NOMO-1 (cell line): ENCODE data around the gene FGL2.
"Not testable (repeated sequence)": the region's sequence is repeated elsewhere in the genome, so short reads cannot be mapped to it uniquely, and the experiment has no call there.

Source experiments
- DNase-seq, 2 experiments: peaks; one replicate each; lab custom pipeline; 2025; ENCODE audit not compliant: unreplicated experiment in 2 of 2; lab: John Stamatoyannopoulos, UW

FGL2 gene

DNA sequence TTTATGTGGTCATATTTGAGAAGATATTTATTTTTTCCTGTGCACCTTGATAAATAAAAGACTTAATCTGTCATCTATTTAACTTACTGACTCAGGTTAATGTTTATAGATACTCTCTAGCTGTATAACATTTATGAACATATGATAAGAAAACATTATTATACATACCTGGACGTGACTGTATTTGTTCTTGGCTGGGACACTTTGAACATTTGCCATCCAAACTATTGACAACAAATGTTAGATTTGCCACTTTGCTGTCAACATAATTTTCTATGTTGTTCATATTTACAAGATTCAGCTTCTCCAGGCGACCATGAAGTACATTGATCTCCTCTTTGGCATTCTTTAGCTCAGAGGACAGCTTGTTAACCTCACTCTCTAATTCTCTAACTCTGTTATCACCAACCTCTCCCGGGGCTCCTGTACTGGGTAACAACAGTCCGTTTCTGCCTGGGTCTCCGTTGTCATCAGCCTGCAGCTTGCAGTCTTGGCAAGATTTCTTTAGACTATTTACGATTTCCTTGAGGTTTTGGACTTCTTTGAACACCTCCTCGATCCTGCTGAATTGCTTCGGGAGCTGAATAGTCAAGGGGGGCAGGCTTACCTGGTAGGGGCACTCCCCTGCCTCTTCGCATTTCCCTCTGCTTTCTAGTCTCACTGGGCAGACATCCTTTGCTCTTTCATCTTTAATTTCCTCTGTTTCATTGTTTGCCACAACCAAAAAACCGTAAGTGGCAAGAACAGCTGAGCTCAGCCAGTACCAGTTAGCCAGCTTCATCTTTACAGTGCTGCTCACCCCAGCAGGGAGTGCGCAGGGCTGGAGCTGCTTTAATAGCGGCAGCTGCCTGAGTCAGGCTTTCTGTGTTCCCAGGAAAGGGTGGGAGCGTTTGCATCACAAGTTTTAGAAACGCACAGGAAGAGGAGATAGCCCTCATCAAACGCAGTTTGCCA lies at the start of gene FGL2:
Gene FGL2 (minus strand): TSS at position 807 of the 954 bp plus-strand sequence. CDS start 26 bp downstream, at position 781.
- peak; percentile 49 to 61 for DNase-seq

DNA sequence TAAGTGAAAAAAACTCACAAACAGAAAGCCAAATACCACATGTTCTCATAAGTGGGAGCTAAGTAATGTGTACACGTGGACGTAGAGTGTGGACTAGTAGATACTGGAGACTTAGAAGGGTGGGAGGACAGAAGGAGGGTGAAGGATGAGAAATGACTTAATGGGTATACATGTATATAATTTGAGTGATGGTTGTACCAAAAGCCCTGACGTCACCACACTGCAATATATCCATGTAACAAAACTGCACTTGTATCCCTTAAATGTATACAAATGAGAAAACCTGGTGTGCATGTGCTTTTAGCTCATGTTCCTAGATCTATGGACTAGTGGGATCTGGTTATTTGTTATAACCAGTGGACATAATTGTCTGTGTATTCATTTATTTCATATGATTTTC lies 48.5 kb upstream of the FGL2 start:
- no peak for DNase-seq

- DNase-seq, result peak; percentile 91 to 100
Observed at GRCh38 chr7:77247206-77247850, 47.7 kb upstream of the FGL2 start.

DNA sequence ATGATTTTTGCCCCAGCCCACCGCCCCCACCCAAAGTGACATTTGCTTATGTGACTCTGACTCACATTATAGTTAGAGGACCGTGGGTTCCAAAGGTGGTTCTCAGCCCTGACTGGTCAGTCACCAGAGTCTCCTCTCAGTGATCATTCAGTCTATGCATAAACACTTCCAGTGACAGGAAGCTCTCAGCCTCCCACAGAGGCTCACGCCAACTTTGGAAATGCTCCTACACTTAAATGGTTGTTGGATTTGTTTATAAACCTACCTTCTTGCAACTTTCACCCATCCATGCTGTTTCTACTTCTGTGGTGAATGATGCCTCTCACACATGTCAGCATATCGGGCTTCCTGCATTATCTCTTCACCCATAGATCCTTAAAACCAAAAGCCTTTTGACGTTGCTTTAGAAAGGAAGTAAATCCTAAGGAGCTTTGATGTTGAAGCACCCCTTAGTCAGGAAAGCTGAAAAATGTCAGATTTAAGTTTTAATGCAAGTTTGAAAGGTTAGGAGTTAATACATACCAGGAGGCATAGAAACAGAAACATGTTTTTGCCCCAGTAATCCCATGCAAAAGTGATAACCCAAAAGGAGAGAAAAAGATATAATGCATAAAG lies 46.5 kb upstream of the FGL2 start:
- DNase-seq, result no peak

DNA sequence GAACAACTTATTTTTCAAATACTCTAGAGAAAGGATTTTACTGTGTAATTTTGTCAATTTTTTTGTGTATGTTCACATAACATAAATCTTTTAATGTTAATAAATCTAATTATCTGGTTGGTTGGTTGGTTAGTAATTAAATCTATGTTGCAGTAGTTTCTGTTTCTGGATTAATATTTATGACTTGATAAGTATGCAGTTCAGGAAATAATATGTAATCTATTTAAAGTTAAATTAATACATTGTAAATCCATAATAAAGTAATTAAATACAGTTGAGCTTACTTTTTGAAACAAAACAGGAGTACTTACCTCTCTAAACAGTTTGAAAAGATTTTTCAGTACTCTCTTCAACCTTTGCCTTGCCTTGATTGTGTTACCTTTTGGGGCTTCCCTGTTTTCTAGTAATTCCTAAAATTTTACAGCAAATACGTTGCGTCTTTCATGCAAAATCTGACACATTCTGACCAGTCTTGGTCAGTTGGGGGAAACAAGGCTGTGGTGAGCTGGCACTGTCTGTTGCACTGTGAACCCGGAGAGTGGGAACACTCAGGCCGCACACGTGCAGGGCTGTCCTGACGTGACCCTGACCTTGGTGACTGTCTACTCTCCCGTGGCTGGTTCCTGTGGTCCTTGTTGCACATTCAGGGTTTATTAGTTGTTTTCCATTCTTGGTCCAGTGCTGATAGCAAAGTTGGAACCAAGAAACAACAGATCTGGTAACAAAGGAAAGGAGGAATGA lies 45.6 kb upstream of the FGL2 start:
- peak in 1 of 2 experiments; percentile 48 for DNase-seq

- DNase-seq, result no peak
Observed at GRCh38 chr7:77244222-77244934, 44.8 kb upstream of the FGL2 start.

- peak; percentile 31 to 51 for DNase-seq
Observed at GRCh38 chr7:77242554-77242953, 42.9 kb upstream of the FGL2 start.

- DNase-seq, result no peak
Observed at GRCh38 chr7:77242068-77242467, 42.4 kb upstream of the FGL2 start.

- DNase-seq, result peak; percentile 86 to 95
Observed at GRCh38 chr7:77239471-77239870, 39.9 kb upstream of the FGL2 start.

DNA sequence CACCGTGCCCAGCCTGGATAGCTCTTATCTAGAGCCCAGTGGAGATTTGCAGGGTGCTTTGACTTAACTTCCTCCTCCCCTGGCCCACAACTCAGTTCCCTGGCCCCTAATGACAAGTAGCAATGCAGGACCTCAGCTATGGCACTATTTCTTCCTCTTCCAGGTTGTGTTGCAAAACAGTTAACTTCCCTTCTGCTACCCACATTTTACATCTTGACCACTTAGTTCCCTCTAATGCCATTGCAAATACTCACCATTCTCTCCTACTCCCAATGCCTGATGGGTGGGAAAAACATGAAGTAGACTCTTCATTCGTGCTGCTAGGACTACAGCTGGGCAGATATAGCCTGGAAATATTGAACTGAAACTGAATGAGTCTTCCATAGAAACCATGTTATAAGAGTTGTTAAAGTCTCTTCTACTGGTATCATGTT lies 39.1 kb upstream of the FGL2 start:
- peak; percentile 100 for DNase-seq

GRCh38 chr7:77235276-77235675 lies 35.7 kb upstream of the FGL2 start:
- DNase-seq, result no peak

- no peak for DNase-seq
Observed at GRCh38 chr7:77232467-77232866, 32.8 kb upstream of the FGL2 start.

GRCh38 chr7:77228795-77229194 lies 29.2 kb upstream of the FGL2 start:
- DNase-seq, result not testable (repeated sequence)

DNA sequence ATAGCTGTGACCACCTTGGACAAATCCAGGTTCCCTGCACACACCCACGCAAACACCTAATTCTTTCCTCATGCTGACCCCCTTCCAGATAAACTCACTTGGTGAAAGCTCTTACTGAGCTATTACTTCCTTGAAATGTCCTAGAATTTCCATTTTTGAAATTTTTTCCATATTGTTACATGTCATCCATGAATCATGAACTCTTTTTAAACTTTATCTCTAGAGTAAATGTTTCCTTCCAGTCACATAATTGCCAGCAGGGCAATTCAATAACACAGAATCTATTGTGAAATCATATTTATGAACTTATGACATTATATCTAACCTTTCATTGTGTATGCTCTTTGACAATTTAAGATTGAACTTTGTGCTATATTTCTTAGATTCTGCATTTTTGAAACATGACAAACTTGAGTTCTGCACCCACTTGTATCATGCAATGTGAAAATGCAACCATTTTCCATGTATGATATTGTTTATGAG lies 26.8 kb upstream of the FGL2 start:
- peak in 1 of 2 experiments; percentile 33 for DNase-seq

- no peak for DNase-seq
Observed at GRCh38 chr7:77223261-77223660, 23.6 kb upstream of the FGL2 start.

DNA sequence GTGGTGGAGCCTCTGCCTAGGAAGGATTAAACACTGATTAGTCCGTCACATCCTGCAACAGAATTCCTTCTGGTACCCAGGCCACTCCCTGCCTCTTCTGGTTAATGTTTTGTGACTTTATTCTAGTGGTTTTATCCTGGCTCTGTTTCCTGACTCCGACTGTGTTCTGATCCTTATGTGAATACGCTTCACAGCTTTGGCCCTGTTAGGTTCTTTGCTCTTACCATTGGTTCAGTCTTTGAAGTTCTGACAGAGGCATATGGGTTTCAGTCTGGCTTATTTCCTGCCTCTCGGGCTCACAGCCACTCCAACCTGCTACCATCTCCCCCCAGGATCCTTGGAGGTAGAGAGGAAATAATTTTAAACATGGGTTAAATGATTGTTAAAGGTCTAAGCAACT lies 23.2 kb upstream of the FGL2 start:
- DNase-seq, result no peak

DNA sequence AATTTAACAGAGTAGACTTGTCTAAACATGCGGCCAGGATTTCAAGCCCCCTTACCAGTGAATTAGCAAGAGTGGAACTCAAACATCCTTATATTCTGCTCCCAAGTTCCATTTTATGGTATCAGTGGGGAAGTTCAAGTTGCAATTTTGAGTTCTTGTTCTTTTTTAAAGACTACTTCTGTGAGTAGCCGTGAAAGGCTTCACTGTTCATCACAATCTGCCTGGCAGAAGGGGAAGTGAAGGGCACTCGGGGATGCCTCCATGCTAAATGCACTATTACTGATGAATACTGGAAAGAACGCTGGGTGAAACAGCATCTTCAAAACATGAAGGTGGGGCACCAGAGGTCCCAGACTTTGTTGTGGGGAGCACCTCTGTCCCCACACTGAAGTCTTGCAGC lies 22.4 kb upstream of the FGL2 start:
- DNase-seq, result peak; percentile 74 to 95

- DNase-seq, result not testable (repeated sequence)
Observed at GRCh38 chr7:77219701-77220331, 20.2 kb upstream of the FGL2 start.

DNA sequence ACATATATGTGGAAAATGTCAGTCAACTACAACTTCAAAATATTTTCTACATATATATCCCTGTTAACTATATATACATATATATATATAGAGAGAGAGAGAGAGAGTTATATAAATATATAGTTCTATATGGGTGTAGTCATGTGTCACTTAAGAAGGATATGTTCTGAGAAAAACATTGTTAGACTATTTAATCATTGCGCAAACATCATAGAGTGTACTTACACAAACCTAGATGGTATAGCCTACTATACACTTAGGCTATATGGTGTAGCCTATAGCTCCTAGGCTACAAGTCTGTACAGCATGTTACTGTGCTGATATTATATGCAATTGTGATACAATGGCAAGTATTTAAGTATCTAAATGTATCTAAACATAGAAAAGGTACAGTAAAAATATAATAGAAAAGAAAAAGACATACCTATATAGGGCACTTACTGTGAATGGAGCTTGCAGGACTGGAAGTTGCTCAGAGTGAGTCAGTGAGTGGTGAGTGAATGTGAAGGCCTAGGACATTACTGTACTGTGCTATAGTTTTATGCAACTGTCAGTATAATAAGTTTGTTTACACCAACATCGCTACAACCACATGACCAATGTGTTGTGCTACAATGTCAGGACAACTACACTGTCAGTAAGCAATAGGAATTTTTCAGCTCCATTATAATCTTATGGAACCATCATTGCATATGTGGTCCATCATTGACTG lies 18.0 kb upstream of the FGL2 start:
- DNase-seq, result no peak
